A172 (cell line): Measurements from ENCODE around the gene HDAC8. TPM values are rescaled to one million over a fixed set of nuclear protein-coding genes. Genes with fewer than 3 reads are reported as not detected.
"Not testable (repeated sequence)": the region's sequence is repeated elsewhere in the genome, so short reads cannot be mapped to it uniquely, and the experiment has no call there.

Experiments
- DNase-seq: peaks from one replicate; pipeline ENCODE4 v3.0.0-alpha.2; 2015; ENCODE audit warnings: low spot score
- total RNA-seq: library from RNA; depleted of rRNA; stranded (reverse); fragments of >200 nt; shearing (Covaris generic); gene quantifications from 2 replicates; pipeline ENCODE4 v1.2.3, GENCODE V29; 2014

Gene HDAC8
- total RNA-seq, 1 experiment from 2014 or later = 32.2 TPM

- DNase-seq = not testable (repeated sequence)
These were observed 253.0 kb downstream of the HDAC8 start for GRCh38 chrX:72319651-72320050.

- no peak for DNase-seq
These were observed 255.5 kb downstream of the HDAC8 start for GRCh38 chrX:72317139-72317538.

- no peak for DNase-seq
These were observed 256.1 kb downstream of the HDAC8 start for GRCh38 chrX:72316408-72317110.

- no peak for DNase-seq
These were observed 257.8 kb downstream of the HDAC8 start for GRCh38 chrX:72314881-72315280.

GRCh38 chrX:72313707-72314641, 258.7 kb downstream of the HDAC8 start:
- DNase-seq = no peak

- no peak for DNase-seq
These were observed 260.2 kb downstream of the HDAC8 start for GRCh38 chrX:72312311-72312940.

- DNase-seq = no peak
These were observed 263.2 kb downstream of the HDAC8 start for GRCh38 chrX:72309297-72310071.

- peak; percentile 40 for DNase-seq
These were observed 263.9 kb downstream of the HDAC8 start for GRCh38 chrX:72308566-72309296.

GRCh38 chrX:72308209-72308565, 264.5 kb downstream of the HDAC8 start:
- DNase-seq = no peak

GRCh38 chrX:72307646-72308051, 265.0 kb downstream of the HDAC8 start:
- no peak for DNase-seq

GRCh38 chrX:72306851-72307645, 265.6 kb downstream of the HDAC8 start:
- peak; percentile 56 for DNase-seq

- no peak for DNase-seq
These were observed 266.4 kb downstream of the HDAC8 start for GRCh38 chrX:72306085-72306801.

GRCh38 chrX:72305286-72306084, 267.2 kb downstream of the HDAC8 start, which contains the start of gene CITED1:
TSS of gene CITED1 (minus strand) at chrX:72305914. CDS start at chrX:72302869, 3,045 bp downstream.
- no peak for DNase-seq

- no peak for DNase-seq
These were observed 267.8 kb downstream of the HDAC8 start for GRCh38 chrX:72304877-72305276.

GRCh38 chrX:72301781-72302180, 270.9 kb downstream of the HDAC8 start:
- no peak for DNase-seq

GRCh38 chrX:72299891-72300630, 272.6 kb downstream of the HDAC8 start:
- no peak for DNase-seq

GRCh38 chrX:72297953-72298730, 274.5 kb downstream of the HDAC8 start:
- no peak for DNase-seq
